K562 (cell line): ENCODE results near the gene SAPCD1. TPM values are rescaled to one million over a fixed set of nuclear protein-coding genes. Genes with fewer than 3 reads are reported as not detected.
A peak's percentile ranks its signal among the peaks of the same experiment; 100 is the strongest.

Experiments used
- CAMTA2 ChIP-seq: fragments of 250-450 bp; sonication (Bioruptor Pico); conservative IDR thresholded peaks from 2 replicates; pipeline ENCODE4 v1.5.1; 2022
- DNMT1 ChIP-seq: fragments of 450-650 bp; IDR thresholded peaks from 2 replicates; pipeline ENCODE4 v1.6.1; 2016; ENCODE audit warnings: antibody characterized with exemption, mild to moderate bottlenecking
- E2F4 ChIP-seq: sonication (generic); formaldehyde crosslinking; IDR thresholded peaks from 2 replicates; pipeline ENCODE4 v1.8.0; 2022; ENCODE audit warnings: mild to moderate bottlenecking, low read depth, missing genetic modification reagents
- HDAC8 ChIP-seq: fragments of 450-650 bp; IDR thresholded peaks from 2 replicates; pipeline ENCODE4 v1.6.1; 2016; ENCODE audit warnings: mild to moderate bottlenecking, missing genetic modification characterization, moderate library complexity, missing compliant biosample characterization
- MAX ChIP-seq: sonication (generic); formaldehyde crosslinking; IDR thresholded peaks from 2 replicates; pipeline ENCODE4 v1.9.0; 2022; ENCODE audit warnings: mild to moderate bottlenecking, missing genetic modification reagents
- MLX ChIP-seq, 2 experiments: fragments of 450-650 bp in 1 of 2; sonication (generic) in 1 of 2; formaldehyde crosslinking; conservative IDR thresholded peaks; 2 replicates each; pipeline versions ENCODE4 v1.4.0 to v1.8.1; 2020 to 2022; ENCODE audit warnings: mild to moderate bottlenecking in 1 of 2, missing genetic modification reagents in 1 of 2
- NEUROD1 ChIP-seq: fragments of 150-350 bp; IDR thresholded peaks from 2 replicates; pipeline ENCODE4 v1.6.1; 2014; ENCODE audit warnings: borderline replicate concordance, low read length, low read depth; ENCODE audit not compliant: partially characterized antibody
- PPARD ChIP-seq: fragments of 250-450 bp; sonication (Bioruptor Pico); IDR thresholded peaks from 2 replicates; pipeline ENCODE4 v1.8.0; 2022; ENCODE audit warnings: inconsistent platforms, mild to moderate bottlenecking, moderate library complexity
- SAFB ChIP-seq: fragments of 200-400 bp; formaldehyde crosslinking; IDR thresholded peaks from 2 replicates; pipeline ENCODE4 v1.6.1; 2017; ENCODE audit warnings: low read depth, low read length, borderline replicate concordance
- SIRT6 ChIP-seq: IDR thresholded peaks from one replicate; pipeline ENCODE4 v1.6.1; 2012; ENCODE audit warnings: low read depth, mild to moderate bottlenecking, control low read depth, inconsistent platforms, low read length, moderate library complexity
- STAG1 ChIP-seq: sonication (generic); formaldehyde crosslinking; IDR thresholded peaks from 2 replicates; pipeline ENCODE4 v1.5.0; 2020; ENCODE audit warnings: missing genetic modification reagents, borderline replicate concordance
- TFE3 ChIP-seq: fragments of 450-650 bp; formaldehyde crosslinking; IDR thresholded peaks from 2 replicates; pipeline ENCODE4 v1.4.0; 2020; ENCODE audit warnings: mild to moderate bottlenecking, mixed read lengths
- THAP12 ChIP-seq: fragments of 250-450 bp; sonication (Bioruptor Pico); IDR thresholded peaks from 2 replicates; pipeline ENCODE4 v1.9.0; 2021; ENCODE audit warnings: mild to moderate bottlenecking, inconsistent platforms
- TRIM24 ChIP-seq, 2 experiments: fragments of 450-650 bp; IDR thresholded peaks; 2 replicates each; pipeline ENCODE4 v1.6.1; 2016
- ZBTB17 ChIP-seq: fragments of 450-650 bp; formaldehyde crosslinking; IDR thresholded peaks from 2 replicates; pipeline ENCODE4 v1.4.0; 2020; ENCODE audit warnings: mild to moderate bottlenecking
- ZFP1 ChIP-seq: fragments of 450-650 bp; formaldehyde crosslinking; IDR thresholded peaks from 2 replicates; pipeline ENCODE4 v1.4.0; 2020; ENCODE audit warnings: mild to moderate bottlenecking, mixed read lengths
- ZNF140 ChIP-seq: fragments of 250-450 bp; sonication (Bioruptor Pico); IDR thresholded peaks from 2 replicates; pipeline ENCODE4 v1.8.0; 2021; ENCODE audit warnings: moderate library complexity, mild to moderate bottlenecking, inconsistent platforms
- ZNF444 ChIP-seq: fragments of 250-450 bp; sonication (Bioruptor Pico); IDR thresholded peaks from 2 replicates; pipeline ENCODE4 v1.4.0; 2020; ENCODE audit warnings: mild to moderate bottlenecking, moderate library complexity
- ZNF57 ChIP-seq: fragments of 450-650 bp; formaldehyde crosslinking; IDR thresholded peaks from 2 replicates; pipeline ENCODE4 v1.4.0; 2020; ENCODE audit warnings: mild to moderate bottlenecking, moderate library complexity
- ZNF740 ChIP-seq, 3 experiments: fragments of 200-800 bp in 1 of 3; sonication (Bioruptor generic) in 1 of 3; sonication (generic) in 1 of 3; formaldehyde crosslinking in 1 of 3; IDR thresholded peaks; 2 replicates each; pipeline versions ENCODE4 v1.6.1 to v1.8.0; 2016 to 2022; ENCODE audit warnings: mild to moderate bottlenecking in 2 of 3, missing compliant biosample characterization in 2 of 3, missing genetic modification characterization in 2 of 3, missing genetic modification reagents in 1 of 3
- polyA plus RNA-seq, 8 experiments: library from polyadenylated mRNA; depleted of rRNA in 4 of 8; stranded (reverse) in 5 of 8; unstranded in 3 of 8; fragments of >200 nt; fragmentation: Nextera tagmentation in 2 of 8; fragmentation: Illumina TruSeq in 1 of 8; extraction: Ambion mirVana in 2 of 8; extraction: Trizol in 1 of 8; gene quantifications; 2 replicates each; pipeline versions ENCODE4 v1.2.1 to v1.2.3, GENCODE V29; 2011 to 2014; ENCODE audit warnings: inconsistent platforms in 1 of 8, missing spikeins in 1 of 8
- total RNA-seq, 7 experiments: library from RNA; depleted of rRNA in 6 of 7; stranded (reverse); fragments of >200 nt in 6 of 7; fragmentation: Illumina TruSeq in 2 of 7; extraction: Trizol in 2 of 7; gene quantifications; 2 replicates each; pipeline versions ENCODE4 v1.2.1 to v1.2.3, GENCODE V29; 2011 to 2021; ENCODE audit warnings: low replicate concordance in 1 of 7

Gene SAPCD1
- total and polyA plus RNA-seq, 9 of the 15 experiments (the other 6 are each of a cell fraction or from before 2014, with no cell fraction given) = 2.6 to 30.2 (median 7.4) TPM

- TF ChIP-seq TFE3 (CRISPR knock-in tag) (peak; percentile 84), MLX (CRISPR knock-in tag; conservative IDR thresholded peaks at IDR 0.05) (peak in 1 of 2 experiments; percentile 97; a peak in 2 of 4 replicates), ZNF740 (CRISPR knock-in tag; IDR thresholded peaks at IDR 0.05) (no peak), ZNF740 (tag; IDR thresholded peaks at IDR 0.05) (peak in 1 of 2 experiments; percentile 78; a peak in 2 of 4 replicates), E2F4 (CRISPR knock-in tag) (peak; percentile 39; the same call in 1 of the 2 replicates), SIRT6 (peak; percentile 93), SAFB (peak; percentile 86; the same call in 1 of the 2 replicates), ZFP1 (peak; percentile 99), NEUROD1 (peak; percentile 66), ZNF57 (CRISPR knock-in tag) (peak; percentile 95), THAP12 (CRISPR knock-in tag) (peak; percentile 93), TRIM24 (IDR thresholded peaks at IDR 0.05) (peak in 1 of 2 experiments; percentile 49), ZNF140 (CRISPR knock-in tag) (no peak), MAX (peak; percentile 47; the same call in 1 of the 2 replicates), DNMT1 (peak; percentile 100), STAG1 (CRISPR knock-in tag) (no peak), ZNF444 (CRISPR knock-in tag) (peak; percentile 95), HDAC8 (tag) (0 out of 2 replicates have a peak, but pooled peaks have one; percentile 15), CAMTA2 (peak; percentile 100), ZBTB17 (peak; percentile 95), PPARD (CRISPR knock-in tag) (peak; percentile 61; the same call in 1 of the 2 replicates)
These were observed 32.4 kb upstream of the SAPCD1 start (continued) for GRCh38 chr6:31729979-31730630.
